Skeletal muscle tissue (tissue), 4 donors: ENCODE measurements around the gene RRP1. TPM values are rescaled to one million over a fixed set of nuclear protein-coding genes. Genes with fewer than 3 reads are reported as not detected.

ENCODE experiments used
- H3K27ac ChIP-seq: one replicate; pipeline ENCODE4 v1.7.0; 2013; ENCODE audit warnings: mild to moderate bottlenecking, low read depth, low read length, inconsistent platforms
- H3K27me3 ChIP-seq, 3 donors: one replicate each; pipeline ENCODE4 v1.7.0; 2013; ENCODE audit warnings: low read length in 3 of 3; ENCODE audit not compliant: control insufficient read depth in 3 of 3, insufficient read depth in 3 of 3
- H3K36me3 ChIP-seq, 3 donors: one replicate each; pipeline ENCODE4 v1.7.0; 2013; ENCODE audit warnings: low read length in 3 of 3; ENCODE audit not compliant: control insufficient read depth in 3 of 3, insufficient read depth in 3 of 3
- H3K4me1 ChIP-seq, 3 donors: one replicate each; pipeline ENCODE4 v1.7.0; 2013; ENCODE audit warnings: low read length in 3 of 3, mild to moderate bottlenecking in 3 of 3; ENCODE audit not compliant: control insufficient read depth in 3 of 3, insufficient read depth in 3 of 3
- H3K4me3 ChIP-seq, 3 donors: one replicate each; pipeline ENCODE4 v1.7.0; 2013; ENCODE audit warnings: low read length in 3 of 3
- H3K9ac ChIP-seq, 3 donors: one replicate each; pipeline ENCODE4 v1.7.0; 2013; ENCODE audit warnings: low read length in 3 of 3, mild to moderate bottlenecking in 3 of 3, moderate library complexity in 2 of 3, low read depth in 1 of 3
- H3K9me3 ChIP-seq, 3 donors: one replicate each; pipeline ENCODE4 v1.7.0; 2013; ENCODE audit warnings: low read length in 3 of 3; ENCODE audit not compliant: control insufficient read depth in 3 of 3
- total RNA-seq: library from RNA; depleted of rRNA; stranded (reverse); fragments of >200 nt; gene quantifications from one replicate; pipeline ENCODE4 v1.2.3, GENCODE V29; 2014
- donor health status: Osteomylitis.

RRP1 gene
- total RNA-seq, 1 donor from 2014 or later = 10.4 TPM

GRCh38 chr21:43772425-43772821 lies 17.0 kb upstream of the RRP1 start:
- Histone ChIP-seq H3K4me3 (no peak overlapping the region), H3K27me3 (peaks cover 0 to 4% (median 2%) of the 10 kb centered on the region in 3 donors), H3K9ac (no peak overlapping the region), H3K27ac (no peak overlapping the region), H3K4me1 (peaks cover 9 to 17% (median 16%) of the 10 kb centered on the region in 3 donors), H3K36me3 (peaks cover 10 to 16% (median 13%) of the 10 kb centered on the region in 3 donors), H3K9me3 (no peaks in the 10 kb centered on the region)

- Histone ChIP-seq H3K9ac (no peak overlapping the region), H3K27ac (no peak overlapping the region), H3K36me3 (peaks cover 10 to 16% (median 13%) of the 10 kb centered on the region in 3 donors), H3K27me3 (peaks cover 0 to 2% (median 0%) of the 10 kb centered on the region in 3 donors), H3K4me1 (peaks cover 9 to 17% (median 15%) of the 10 kb centered on the region in 3 donors), H3K4me3 (no peak overlapping the region), H3K9me3 (no peaks in the 10 kb centered on the region)
These were observed 15.2 kb upstream of the RRP1 start for GRCh38 chr21:43774163-43774562.

GRCh38 chr21:43775190-43775589 lies 14.2 kb upstream of the RRP1 start:
- H3K4me1 ChIP-seq = peaks cover 9 to 17% (median 15%) of the 10 kb centered on the region in 3 donors
- peak overlapping the region; percentile 75 to 92 (median 82) for H3K9ac ChIP-seq
- H3K27me3 ChIP-seq = peaks cover 0 to 1% (median 0%) of the 10 kb centered on the region in 3 donors
- H3K27ac ChIP-seq = peak overlapping the region; percentile 77
- peak overlapping the region; percentile 82 to 90 (median 88) for H3K4me3 ChIP-seq
- H3K9me3 ChIP-seq = no peaks in the 10 kb centered on the region
- H3K36me3 ChIP-seq = peaks cover 10 to 16% (median 13%) of the 10 kb centered on the region in 3 donors

- peak within 1 kb of the TSS; percentile 77 for H3K27ac ChIP-seq
- H3K36me3 ChIP-seq = peaks cover 10 to 16% (median 13%) of the 10 kb centered on the region in 3 donors
- H3K9ac ChIP-seq = peak within 1 kb of the TSS; percentile 75 to 92 (median 82)
- H3K4me1 ChIP-seq = peaks cover 9 to 17% (median 15%) of the 10 kb centered on the region in 3 donors
- H3K9me3 ChIP-seq = no peaks in the 10 kb centered on the region
- no peaks in the 10 kb centered on the region for H3K27me3 ChIP-seq
- H3K4me3 ChIP-seq = peak within 1 kb of the TSS; percentile 82 to 90 (median 88)
These were observed 13.5 kb upstream of the RRP1 start, which contains the start of gene CSTB for GRCh38 chr21:43775795-43776430. CSTB (minus strand) TSS chr21:43776308; CDS start chr21:43776269, 39 bp downstream.

GRCh38 chr21:43777953-43778352 lies 11.4 kb upstream of the RRP1 start:
- Histone ChIP-seq H3K4me3 (no peak overlapping the region), H3K36me3 (peaks cover 9 to 15% (median 10%) of the 10 kb centered on the region in 3 donors), H3K9me3 (no peaks in the 10 kb centered on the region), H3K9ac (no peak overlapping the region), H3K27ac (no peak overlapping the region), H3K4me1 (peaks cover 9 to 17% (median 15%) of the 10 kb centered on the region in 3 donors), H3K27me3 (no peaks in the 10 kb centered on the region)

GRCh38 chr21:43778469-43779335 lies 10.7 kb upstream of the RRP1 start:
- Histone ChIP-seq H3K9ac (no peak overlapping the region), H3K27me3 (no peaks in the 10 kb centered on the region), H3K36me3 (peaks cover 3 to 7% (median 5%) of the 10 kb centered on the region in 3 donors), H3K9me3 (no peaks in the 10 kb centered on the region), H3K4me1 (peaks cover 9 to 17% (median 15%) of the 10 kb centered on the region in 3 donors), H3K4me3 (no peak overlapping the region), H3K27ac (no peak overlapping the region)

GRCh38 chr21:43779660-43780059 lies 9.7 kb upstream of the RRP1 start:
- Histone ChIP-seq H3K36me3 (no peaks in the 10 kb centered on the region), H3K4me1 (peaks cover 8 to 15% (median 9%) of the 10 kb centered on the region in 3 donors), H3K4me3 (no peak overlapping the region), H3K9ac (no peak overlapping the region), H3K9me3 (no peaks in the 10 kb centered on the region), H3K27ac (no peak overlapping the region), H3K27me3 (no peaks in the 10 kb centered on the region)

GRCh38 chr21:43781846-43782245 lies 7.5 kb upstream of the RRP1 start:
- Histone ChIP-seq H3K36me3 (no peaks in the 10 kb centered on the region), H3K4me3 (no peak overlapping the region), H3K9me3 (no peaks in the 10 kb centered on the region), H3K27ac (no peak overlapping the region), H3K9ac (no peak overlapping the region), H3K27me3 (no peaks in the 10 kb centered on the region), H3K4me1 (peaks cover 0 to 3% (median 0%) of the 10 kb centered on the region in 3 donors)

- H3K36me3 ChIP-seq = no peaks in the 10 kb centered on the region
- H3K9me3 ChIP-seq = no peaks in the 10 kb centered on the region
- H3K4me1 ChIP-seq = peaks cover 0 to 3% (median 0%) of the 10 kb centered on the region in 3 donors
- no peaks in the 10 kb centered on the region for H3K27me3 ChIP-seq
- H3K4me3 ChIP-seq = no peak overlapping the region
- H3K27ac ChIP-seq = no peak overlapping the region
- no peak overlapping the region for H3K9ac ChIP-seq
These were observed 6.8 kb upstream of the RRP1 start for GRCh38 chr21:43782431-43783097.
